HUES6 (cell line): Measurements from ENCODE around the gene ARHGAP22.

Experiments
- H3K27ac ChIP-seq: 2 replicates; pipeline ENCODE4 v1.7.0; 2013; ENCODE audit warnings: low read depth, mild to moderate bottlenecking, low read length, inconsistent platforms
- H3K27me3 ChIP-seq: 2 replicates; pipeline ENCODE4 v1.6.1; 2013; ENCODE audit warnings: low read length; ENCODE audit not compliant: control insufficient read depth, insufficient read depth
- H3K36me3 ChIP-seq: 2 replicates; pipeline ENCODE4 v1.6.1; 2013; ENCODE audit warnings: low read length; ENCODE audit not compliant: control insufficient read depth, insufficient read depth
- H3K4me1 ChIP-seq: 2 replicates; pipeline ENCODE4 v1.6.1; 2013; ENCODE audit warnings: low read length; ENCODE audit not compliant: control insufficient read depth, insufficient read depth
- H3K4me3 ChIP-seq: 2 replicates; pipeline ENCODE4 v1.5.1; 2013; ENCODE audit warnings: low read depth, low read length
- H3K9ac ChIP-seq: one replicate; pipeline ENCODE4 v1.6.1; 2013; ENCODE audit warnings: mild to moderate bottlenecking, low read length
- H3K9me3 ChIP-seq: 2 replicates; pipeline ENCODE4 v1.6.1; 2013; ENCODE audit warnings: low read depth, low read length; ENCODE audit not compliant: control insufficient read depth, insufficient read depth

The ARHGAP22 gene

GRCh38 chr10:48456808-48457761 is 147.8 kb downstream of the ARHGAP22 start:
- Histone ChIP-seq H3K4me3 (no peak overlapping the region), H3K4me1 (peaks cover 17% of the 10 kb centered on the region), H3K9me3 (no peaks in the 10 kb centered on the region), H3K27ac (no peak overlapping the region), H3K9ac (no peak overlapping the region), H3K36me3 (no peaks in the 10 kb centered on the region), H3K27me3 (no peaks in the 10 kb centered on the region)

- H3K9ac ChIP-seq, result no peak overlapping the region
- peaks cover 17% of the 10 kb centered on the region for H3K4me1 ChIP-seq
- H3K36me3 ChIP-seq, result no peaks in the 10 kb centered on the region
- no peaks in the 10 kb centered on the region for H3K27me3 ChIP-seq
- H3K27ac ChIP-seq, result no peak overlapping the region
- H3K4me3 ChIP-seq, result no peak overlapping the region
- H3K9me3 ChIP-seq, result no peaks in the 10 kb centered on the region
Observed at GRCh38 chr10:48456361-48456804, 148.5 kb downstream of the ARHGAP22 start.

GRCh38 chr10:48455392-48456151 is 149.3 kb downstream of the ARHGAP22 start:
- Histone ChIP-seq H3K9me3 (no peaks in the 10 kb centered on the region), H3K4me3 (no peak overlapping the region), H3K9ac (no peak overlapping the region), H3K36me3 (no peaks in the 10 kb centered on the region), H3K27ac (no peak overlapping the region), H3K27me3 (no peaks in the 10 kb centered on the region), H3K4me1 (peaks cover 17% of the 10 kb centered on the region)

- Histone ChIP-seq H3K4me3 (no peak overlapping the region), H3K4me1 (peaks cover 17% of the 10 kb centered on the region), H3K27me3 (no peaks in the 10 kb centered on the region), H3K9me3 (no peaks in the 10 kb centered on the region), H3K27ac (no peak overlapping the region), H3K9ac (no peak overlapping the region), H3K36me3 (no peaks in the 10 kb centered on the region)
Observed at GRCh38 chr10:48455055-48455391, 149.8 kb downstream of the ARHGAP22 start.

- no peaks in the 10 kb centered on the region for H3K27me3 ChIP-seq
- no peak overlapping the region for H3K9ac ChIP-seq
- H3K4me1 ChIP-seq, result peaks cover 17% of the 10 kb centered on the region
- no peaks in the 10 kb centered on the region for H3K36me3 ChIP-seq
- no peak overlapping the region for H3K27ac ChIP-seq
- no peaks in the 10 kb centered on the region for H3K9me3 ChIP-seq
- no peak overlapping the region for H3K4me3 ChIP-seq
Observed at GRCh38 chr10:48454302-48455054, 150.4 kb downstream of the ARHGAP22 start.

GRCh38 chr10:48453451-48454301 is 151.2 kb downstream of the ARHGAP22 start:
- H3K9ac ChIP-seq, result no peak overlapping the region
- H3K27me3 ChIP-seq, result no peaks in the 10 kb centered on the region
- H3K4me1 ChIP-seq, result peaks cover 17% of the 10 kb centered on the region
- H3K27ac ChIP-seq, result no peak overlapping the region
- no peaks in the 10 kb centered on the region for H3K36me3 ChIP-seq
- H3K9me3 ChIP-seq, result no peaks in the 10 kb centered on the region
- H3K4me3 ChIP-seq, result no peak overlapping the region

- Histone ChIP-seq H3K9me3 (no peaks in the 10 kb centered on the region), H3K4me1 (peaks cover 17% of the 10 kb centered on the region)
Observed at GRCh38 chr10:48452879-48453412, 151.9 kb downstream of the ARHGAP22 start.

GRCh38 chr10:48451969-48452878 is 152.6 kb downstream of the ARHGAP22 start:
- Histone ChIP-seq H3K36me3 (no peaks in the 10 kb centered on the region), H3K27ac (no peak overlapping the region), H3K4me3 (no peak overlapping the region), H3K9me3 (no peaks in the 10 kb centered on the region), H3K27me3 (no peaks in the 10 kb centered on the region), H3K9ac (no peak overlapping the region), H3K4me1 (peaks cover 13% of the 10 kb centered on the region)

More at GRCh38 chr10:48452879-48453412, 151.9 kb downstream of the ARHGAP22 start:
- H3K4me3 ChIP-seq, result no peak overlapping the region
- no peaks in the 10 kb centered on the region for H3K36me3 ChIP-seq
- H3K27me3 ChIP-seq, result no peaks in the 10 kb centered on the region
- no peak overlapping the region for H3K9ac ChIP-seq
- no peak overlapping the region for H3K27ac ChIP-seq

- H3K27ac ChIP-seq, result no peak overlapping the region
- no peaks in the 10 kb centered on the region for H3K27me3 ChIP-seq
- 0 out of 2 replicates have a peak, but pooled peaks cover 3% of the 10 kb centered on the region for H3K4me1 ChIP-seq
- H3K4me3 ChIP-seq, result no peak overlapping the region
- peaks cover 2% of the 10 kb centered on the region; the same call in 1 of the 2 replicates for H3K36me3 ChIP-seq
- H3K9me3 ChIP-seq, result no peaks in the 10 kb centered on the region
- H3K9ac ChIP-seq, result no peak overlapping the region
Observed at GRCh38 chr10:48450741-48451466, 154.0 kb downstream of the ARHGAP22 start.
